ENCODE measurements around the gene SLC35E3. TPM values are rescaled to one million over a fixed set of nuclear protein-coding genes. Genes with fewer than 3 reads are reported as not detected.

Gene SLC35E3
- total and polyA plus RNA-seq, 2 of the 13 experiments (the other 11 are each of a cell fraction or from before 2014, with no cell fraction given), result 13.0 to 22.1 TPM

GRCh38 chr12:68815232-68815927 lies 69.4 kb downstream of the SLC35E3 start:
- peaks cover 6 to 63% of the 10 kb centered on the region in 2 experiments for H3K36me3 ChIP-seq (replicated peaks in 1 of 2; ENCODE audit: control insufficient read depth in 1 of 2, insufficient read depth in 2 of 2, low read length in 2 of 2)
- ChIA-PET CTCF (ENCODE audit: low intra/inter-chr PET ratio, low total read pairs) (no interaction called here), POLR2A (interaction anchor here (0.6 to 8.3 kb wide), 3 partner anchors 7 to 448 kb away, joined by 3 to 54 read pairs (median 28); partner anchors contain the start of gene MDM2)
- DNase-seq (ENCODE audit: low spot score) (no peak), FAIRE-seq (no peak), ATAC-seq (peak; percentile 64)
- H3K9ac ChIP-seq (ENCODE audit: insufficient read depth, low read depth, low read length), result no peak overlapping the region
- 55% methylated on average over 5 of the region's 5 CpGs for WGBS (ENCODE audit: low lambda C conversion rate)
- H3K4me2 ChIP-seq (ENCODE audit: low read depth, low read length), result peak overlapping the region; percentile 76
- no peak for TF ChIP-seq AKAP8 (CRISPR knock-in tag; IDR thresholded peaks at IDR 0.05)
- TF ChIP-seq TCF7 (IDR thresholded peaks at IDR 0.05; ENCODE audit: low read depth), result no peak
- peak in 1 of 2 experiments; percentile 22; a peak in 1 of 4 replicates for TF ChIP-seq POLR2A (IDR thresholded peaks at IDR 0.05; ENCODE audit: insufficient read depth in 1 of 2, low read depth in 2 of 2, low read length in 2 of 2)
- peak; percentile 65 for TF ChIP-seq AGO2 (optimal IDR thresholded peaks at IDR 0.05; ENCODE audit: low read depth, low read length)
- TF ChIP-seq POLR2G (IDR thresholded peaks at IDR 0.05; ENCODE audit: low read depth, low read length), result peak; percentile 27; the same call in 1 of the 2 replicates
- TF ChIP-seq ONECUT2 (CRISPR knock-in tag; IDR thresholded peaks at IDR 0.05), result no peak
- peak; percentile 61; the same call in 1 of the 2 replicates for TF ChIP-seq RBFOX2 (IDR thresholded peaks at IDR 0.05; ENCODE audit: low read depth, low read length)
- H3K27ac ChIP-seq (ENCODE audit: extremely low read length, insufficient read depth, low read length), result no peak overlapping the region
- in situ Hi-C loops (cut with HindIII; ENCODE audit: extremely low pct_ligation_motif_present, low pct_unique_long_range_greater_than_20kb) (no loop called here), intact Hi-C loops (cut with micrococcal nuclease; ENCODE audit: unreplicated experiment) (no loop called here)
- H4K20me1 ChIP-seq (ENCODE audit: insufficient read depth, low read length), result peaks cover 79% of the 10 kb centered on the region
- H3K27me3 ChIP-seq (ENCODE audit: control insufficient read depth in 1 of 2, insufficient read depth in 2 of 2, low read length in 2 of 2), result no peaks in the 10 kb centered on the region
- H3K4me1 ChIP-seq (ENCODE audit: insufficient read depth, low read length), result peaks cover 74% of the 10 kb centered on the region
- no peak overlapping the region for H2AFZ ChIP-seq (ENCODE audit: low read length)
- BruUV-seq (replicated peaks), result no TSS peak
- H3K4me3 ChIP-seq (replicated peaks in 1 of 3; ENCODE audit: insufficient read depth in 1 of 3, low read depth in 2 of 3, low read length in 3 of 3), result peak overlapping the region; percentile 17 to 45 (median 36); a peak in 4 of 6 replicates
- no peaks in the 10 kb centered on the region for H3K9me3 ChIP-seq (ENCODE audit: low read length)
- peaks cover 92% of the 10 kb centered on the region for H3K79me2 ChIP-seq (ENCODE audit: insufficient read depth, low read length)

Measured in HepG2 (cell line).